ENCODE results near the gene OR1A2.
"Not testable (repeated sequence)": the region's sequence is repeated elsewhere in the genome, so short reads cannot be mapped to it uniquely, and the experiment has no call there.

Gene OR1A2

GRCh38 chr17:3197219-3197618, at the start of gene OR1A2:
TSS of gene OR1A2 (plus strand) at chr17:3197519. CDS start at chr17:3197519, 0 bp downstream.
- DNase-seq (ENCODE audit: low spot score), result no peak

GRCh38 chr17:3157218-3157617, 40.1 kb upstream of the OR1A2 start:
- no peak for DNase-seq (ENCODE audit: low spot score)

GRCh38 chr17:3167574-3167973, 29.7 kb upstream of the OR1A2 start:
- no peak for DNase-seq (ENCODE audit: low spot score)

GRCh38 chr17:3189961-3190360, 7.4 kb upstream of the OR1A2 start:
- DNase-seq (ENCODE audit: low spot score), result no peak

- DNase-seq (ENCODE audit: low spot score), result no peak
Observed at GRCh38 chr17:3207367-3207766, 10.0 kb downstream of the OR1A2 start, which contains the start of gene OR1A1. TSS of gene OR1A1 (plus strand) at chr17:3207667. CDS start at chr17:3215621, 7,954 bp downstream.

GRCh38 chr17:3208484-3208883, 11.2 kb downstream of the OR1A2 start:
- DNase-seq (ENCODE audit: low spot score), result no peak

- no peak for DNase-seq (ENCODE audit: low spot score)
Observed at GRCh38 chr17:3213001-3213400, 15.7 kb downstream of the OR1A2 start.

- no peak for DNase-seq (ENCODE audit: low spot score)
Observed at GRCh38 chr17:3213587-3213986, 16.3 kb downstream of the OR1A2 start.

GRCh38 chr17:3219978-3220377, 22.7 kb downstream of the OR1A2 start:
- not testable (repeated sequence) for DNase-seq (ENCODE audit: low spot score)

GRCh38 chr17:3221850-3222249, 24.5 kb downstream of the OR1A2 start:
- no peak for DNase-seq (ENCODE audit: low spot score)

- no peak for DNase-seq (ENCODE audit: low spot score)
Observed at GRCh38 chr17:3222505-3222904, 25.2 kb downstream of the OR1A2 start.

- DNase-seq (ENCODE audit: low spot score), result not testable (repeated sequence)
Observed at GRCh38 chr17:3224721-3225352, 27.5 kb downstream of the OR1A2 start.

GRCh38 chr17:3232300-3232699, 35.0 kb downstream of the OR1A2 start:
- not testable (repeated sequence) for DNase-seq (ENCODE audit: low spot score)

GRCh38 chr17:3238685-3239084, 41.4 kb downstream of the OR1A2 start:
- DNase-seq (ENCODE audit: low spot score), result not testable (repeated sequence)

- not testable (repeated sequence) for DNase-seq (ENCODE audit: low spot score)
Observed at GRCh38 chr17:3241044-3241443, 43.7 kb downstream of the OR1A2 start.

- DNase-seq (ENCODE audit: low spot score), result not testable (repeated sequence)
Observed at GRCh38 chr17:3244841-3245240, 47.5 kb downstream of the OR1A2 start.

Measured in activated CD4-positive, alpha-beta T cell treated with anti-CD3 and anti-CD28 coated beads, Interleukin-2, Interleukin-4, amounts not matched to agents 100 ng/mL and 50 ng/mL, durations not matched to agents 16 hours and 8 hours (primary cell).